Activated CD4-positive, alpha-beta T cell treated with anti-CD3 and anti-CD28 coated beads for 1 hour (primary cell): ENCODE measurements around the gene LEMD1.
"Not testable (repeated sequence)": the region's sequence is repeated elsewhere in the genome, so short reads cannot be mapped to it uniquely, and the experiment has no call there.

Experiments
- DNase-seq: peaks from one replicate; pipeline ENCODE4 v3.0.0-alpha.2; 2020

Gene LEMD1

DNA sequence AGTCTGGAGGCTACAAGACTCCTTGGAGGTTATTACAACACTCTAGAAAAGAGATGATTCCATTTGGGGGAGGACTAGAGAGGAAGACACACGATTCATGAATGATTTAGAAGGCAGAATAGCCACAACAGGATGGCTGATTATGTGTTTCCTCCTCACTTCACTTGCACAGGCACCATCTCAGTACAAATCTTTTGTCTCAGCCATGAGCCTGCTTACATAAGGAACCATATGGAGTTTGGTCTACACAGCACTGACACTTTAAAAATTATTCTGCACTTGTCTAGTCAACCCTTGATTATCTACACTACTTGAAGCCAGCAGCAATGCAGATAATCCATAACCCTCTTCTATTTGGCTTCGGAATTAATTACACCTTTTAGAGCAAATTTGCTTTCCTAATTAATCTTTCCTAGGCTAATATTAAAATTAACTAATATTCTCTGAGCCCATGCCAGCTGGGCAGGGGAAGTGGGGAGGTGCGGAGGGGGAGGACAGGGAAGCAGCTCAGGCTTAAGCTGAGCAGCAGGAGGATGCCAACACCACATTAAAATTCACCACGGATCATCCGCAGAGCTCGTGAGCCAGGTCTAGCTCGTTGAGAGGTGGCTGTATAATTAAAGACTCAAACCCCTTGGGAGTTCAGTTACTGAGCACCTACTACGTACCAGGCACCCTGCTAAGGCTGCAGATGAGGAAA is 3.2 kb upstream of the LEMD1 start:
- no peak for DNase-seq

DNA sequence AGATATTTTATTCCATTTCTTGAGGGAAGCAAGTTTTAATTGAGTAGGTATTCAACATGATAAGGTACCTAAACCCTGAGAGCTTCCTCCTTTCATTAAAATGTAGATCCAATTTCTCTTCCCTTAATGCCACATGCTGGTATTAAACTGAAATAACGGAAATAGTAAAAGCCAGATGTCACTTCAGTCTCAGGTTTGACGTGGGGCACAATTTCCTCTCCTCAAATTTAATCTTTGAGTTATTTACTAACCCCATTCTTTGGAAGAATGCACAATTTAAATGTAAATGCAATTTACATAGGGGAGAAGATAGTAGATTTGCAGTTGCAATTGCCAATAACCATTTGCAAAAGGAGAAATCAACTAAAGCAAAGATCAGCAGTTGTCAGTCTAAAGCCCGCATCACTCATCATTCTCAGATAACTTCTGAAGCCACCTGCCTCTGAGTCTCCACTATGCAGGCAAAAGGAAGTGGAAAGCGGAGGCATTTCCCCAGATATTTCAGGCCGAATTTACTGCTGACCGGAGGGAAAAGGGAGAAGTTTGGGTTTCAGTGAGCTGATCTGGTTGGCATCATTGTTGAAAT is 2.1 kb upstream of the LEMD1 start:
- no peak for DNase-seq

DNA sequence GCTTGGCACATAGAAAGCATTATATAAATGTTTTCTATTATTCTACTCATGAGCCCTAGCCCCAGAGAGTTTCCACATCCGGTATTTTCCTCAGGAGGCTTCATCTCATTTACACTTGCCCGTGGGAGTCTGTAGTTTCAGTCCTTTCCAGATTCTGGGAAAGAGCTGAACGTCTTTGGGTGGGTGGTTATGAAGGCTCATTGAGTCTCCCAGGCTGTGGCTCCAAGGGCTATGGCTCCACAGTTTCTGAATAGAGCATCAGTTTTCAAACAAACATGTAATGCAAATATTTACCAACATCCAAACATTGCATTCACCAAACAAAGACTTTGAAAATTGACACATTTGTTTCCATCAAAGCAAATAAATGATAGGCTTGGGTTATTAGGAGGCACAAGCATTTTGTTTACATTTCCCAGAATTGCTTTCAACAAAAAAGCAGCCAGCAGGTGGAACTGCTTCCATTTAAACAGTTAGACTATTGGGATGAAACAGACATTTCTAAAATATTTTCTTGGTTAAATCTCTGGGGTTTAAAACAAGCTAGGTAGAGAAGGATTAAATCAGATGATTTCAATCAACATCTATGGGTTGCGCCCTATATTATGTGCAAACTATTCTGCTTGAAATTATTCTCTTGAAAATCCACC is 1.3 kb upstream of the LEMD1 start:
- DNase-seq = no peak

DNA sequence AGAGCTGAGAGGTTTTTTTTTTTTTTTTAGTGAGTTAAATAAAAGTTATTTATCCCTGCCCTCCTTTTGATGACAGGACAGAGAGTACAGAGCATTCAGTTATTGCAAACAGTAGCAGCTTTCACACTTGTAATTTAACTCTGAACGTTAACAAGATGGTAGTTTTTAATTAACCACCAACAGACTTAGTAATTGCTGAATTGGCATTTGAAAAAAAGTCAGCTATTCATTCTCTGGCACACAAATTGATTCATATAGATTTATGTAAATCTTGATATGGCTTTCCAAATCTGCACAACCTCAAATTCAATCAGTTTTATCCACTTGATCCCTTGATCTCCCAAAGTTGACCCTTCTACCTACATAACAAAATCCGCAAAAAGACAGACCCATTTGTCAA is 918 bp downstream of the LEMD1 start:
- no peak for DNase-seq

DNA sequence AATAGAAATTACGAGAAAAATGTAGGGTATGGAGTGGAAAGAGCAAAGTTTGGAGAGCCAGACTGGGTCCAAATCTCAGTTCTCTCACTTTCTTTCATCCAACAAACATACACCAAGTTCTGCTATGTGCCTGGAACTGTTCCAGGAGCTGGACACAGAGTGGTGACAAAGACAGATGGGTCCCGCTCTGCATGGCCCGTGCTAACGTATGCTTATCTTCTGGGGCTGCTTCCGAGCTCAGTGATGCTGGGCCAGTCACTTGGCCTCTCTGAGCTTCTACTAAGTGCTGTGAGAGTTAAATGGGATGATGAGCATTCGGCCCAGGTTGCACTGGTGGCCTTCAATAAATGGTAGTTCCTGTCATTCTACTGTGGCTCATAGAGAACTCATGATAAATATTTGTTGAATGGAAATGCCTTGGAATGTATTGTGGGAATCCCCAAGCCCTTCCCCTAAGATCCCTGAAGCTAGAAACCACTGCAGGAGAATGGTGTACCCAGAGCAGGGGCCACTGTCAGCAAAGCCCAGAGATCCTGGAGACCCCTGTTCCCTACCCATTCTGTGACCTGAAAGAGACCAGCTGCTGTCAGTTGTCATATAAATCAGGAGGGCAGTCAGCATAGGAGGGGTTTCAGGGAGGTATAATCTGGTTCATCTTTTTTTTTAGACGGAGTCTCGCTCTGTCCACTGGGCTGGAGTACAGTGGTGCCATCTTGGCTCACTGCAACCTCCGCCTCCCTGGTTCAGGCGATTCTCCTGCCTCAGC is 3.8 kb downstream of the LEMD1 start:
- no peak for DNase-seq

DNA sequence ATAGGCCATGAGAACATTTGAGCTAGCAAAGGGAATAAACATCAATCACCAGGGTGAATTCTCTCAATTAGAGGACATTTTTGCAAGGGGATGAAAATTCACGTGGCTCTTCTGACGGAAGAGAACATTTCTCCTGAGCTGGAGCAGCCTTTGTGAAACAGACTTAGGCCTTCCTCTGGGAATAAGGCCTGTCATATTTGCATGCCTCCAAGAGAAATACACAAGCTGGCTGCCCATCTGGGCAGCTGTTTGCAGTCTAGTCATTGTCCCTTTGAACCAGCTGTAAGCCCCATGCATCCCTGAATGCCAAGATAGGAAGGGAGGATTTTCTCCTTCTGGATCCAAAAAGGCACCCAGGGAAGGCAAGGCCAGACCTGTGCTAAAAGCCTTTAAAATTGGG is 5.5 kb downstream of the LEMD1 start:
- no peak for DNase-seq

DNA sequence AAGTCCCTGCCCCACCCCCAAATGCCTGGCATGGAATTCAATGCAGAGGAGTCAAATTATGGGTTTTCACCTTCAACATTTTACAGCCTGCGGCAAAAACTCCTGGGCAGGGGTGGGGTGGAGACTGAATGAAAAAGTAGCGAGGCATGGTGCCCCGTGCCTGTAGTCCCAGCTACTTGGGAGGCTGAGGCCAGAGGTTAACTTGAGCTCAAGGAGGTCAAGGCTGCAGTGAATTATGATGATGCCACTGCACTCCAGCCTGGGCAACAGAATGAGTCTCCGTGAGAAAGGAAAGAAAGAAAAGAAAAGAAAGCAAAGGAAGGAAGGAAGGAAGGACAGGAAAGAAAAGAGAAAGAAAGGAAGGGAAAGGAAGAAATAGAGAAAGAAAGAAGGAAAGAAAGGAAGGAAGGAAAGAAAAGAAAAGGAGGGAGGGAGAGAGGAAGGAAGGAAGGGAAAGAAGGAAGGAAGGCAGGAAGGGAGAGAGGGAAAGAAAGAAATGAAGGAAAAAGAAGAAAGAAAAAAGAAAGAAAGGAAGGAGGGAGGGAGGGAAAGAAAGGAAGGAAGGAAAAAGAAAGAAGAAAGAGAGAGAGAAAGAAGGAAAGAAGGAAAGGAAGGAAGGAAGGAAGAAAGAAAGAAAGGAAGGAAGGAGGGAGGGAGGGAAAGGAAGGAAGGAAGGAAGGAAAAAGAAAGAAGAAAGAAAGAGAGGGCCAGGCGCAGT is 11.1 kb downstream of the LEMD1 start:
- DNase-seq = no peak

DNA sequence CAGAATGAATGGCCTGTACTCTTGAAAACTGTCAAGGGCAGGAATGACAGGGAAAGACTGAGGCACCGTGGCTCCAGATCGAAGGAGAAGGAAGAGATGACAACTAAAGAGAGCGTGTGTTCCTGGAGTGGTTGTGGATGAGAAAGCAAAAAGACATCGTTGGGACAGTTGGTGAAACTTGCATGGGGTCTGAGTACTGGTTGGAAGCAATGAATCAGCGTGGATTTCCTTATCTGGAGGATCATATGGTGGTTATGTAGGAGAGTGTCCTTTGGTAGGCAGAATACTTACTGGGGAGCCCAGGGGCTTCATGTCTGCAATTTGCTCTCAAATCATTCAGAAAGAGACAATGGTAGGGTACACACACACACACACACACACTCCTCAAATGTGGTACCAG is 13.9 kb downstream of the LEMD1 start:
- no peak for DNase-seq

DNA sequence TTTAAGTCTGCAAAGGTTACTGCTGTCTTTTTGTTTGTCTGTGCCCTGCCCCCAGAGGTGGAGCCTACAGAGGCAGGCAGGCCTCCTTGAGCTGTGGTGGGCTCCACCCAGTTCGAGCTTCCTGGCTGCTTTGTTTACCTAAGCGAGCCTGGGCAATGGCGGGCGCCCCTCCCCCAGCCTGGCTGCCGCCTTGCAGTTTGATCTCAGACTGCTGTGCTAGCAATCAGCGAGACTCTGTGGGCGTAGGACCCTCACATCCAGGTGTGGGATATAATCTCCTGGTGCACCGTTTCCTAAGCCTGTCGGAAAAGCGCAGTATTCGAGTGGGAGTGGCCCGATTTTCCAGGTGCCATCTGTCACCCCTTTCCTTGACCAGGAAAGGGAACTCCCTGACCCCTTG is 15.6 kb downstream of the LEMD1 start:
- not testable (repeated sequence) for DNase-seq

DNA sequence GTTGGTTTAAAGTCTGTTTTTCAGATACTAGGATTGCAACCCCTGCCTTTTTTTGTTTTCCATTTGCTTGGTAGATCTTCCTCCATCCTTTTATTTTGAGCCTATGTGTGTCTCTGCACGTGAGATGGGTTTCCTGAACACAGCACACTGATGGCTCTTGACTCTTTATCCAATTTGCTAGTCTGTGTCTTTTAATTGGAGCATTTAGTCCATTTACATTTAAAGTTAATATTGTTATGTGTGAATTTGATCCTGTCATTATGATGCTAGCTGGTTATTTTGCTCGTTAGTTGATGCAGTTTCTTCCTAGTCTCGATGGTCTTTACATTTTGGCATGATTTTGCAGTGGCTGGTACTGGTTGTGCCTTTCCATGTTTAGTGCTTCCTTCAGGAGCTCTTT is 17.4 kb downstream of the LEMD1 start:
- not testable (repeated sequence) for DNase-seq

DNA sequence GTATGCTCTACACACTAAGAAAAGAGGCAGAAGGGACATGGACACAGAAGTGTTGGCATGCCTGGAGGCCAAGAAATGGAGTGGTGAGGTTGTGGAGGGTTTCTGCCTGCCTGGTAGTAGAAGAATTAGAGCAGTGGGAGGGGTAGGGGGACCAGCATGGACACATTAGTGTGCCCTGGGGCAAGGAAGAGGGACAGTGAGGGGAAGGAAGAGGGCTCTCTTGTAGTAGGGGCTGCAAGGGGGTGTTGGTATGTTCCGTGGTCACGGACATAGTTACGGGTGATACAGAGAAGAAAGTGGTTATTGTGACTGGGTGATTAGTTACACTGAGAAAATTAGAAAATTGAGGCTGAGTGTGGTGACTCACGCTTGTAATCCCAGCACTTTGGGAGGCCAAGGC is 23.3 kb downstream of the LEMD1 start:
- DNase-seq = no peak

DNA sequence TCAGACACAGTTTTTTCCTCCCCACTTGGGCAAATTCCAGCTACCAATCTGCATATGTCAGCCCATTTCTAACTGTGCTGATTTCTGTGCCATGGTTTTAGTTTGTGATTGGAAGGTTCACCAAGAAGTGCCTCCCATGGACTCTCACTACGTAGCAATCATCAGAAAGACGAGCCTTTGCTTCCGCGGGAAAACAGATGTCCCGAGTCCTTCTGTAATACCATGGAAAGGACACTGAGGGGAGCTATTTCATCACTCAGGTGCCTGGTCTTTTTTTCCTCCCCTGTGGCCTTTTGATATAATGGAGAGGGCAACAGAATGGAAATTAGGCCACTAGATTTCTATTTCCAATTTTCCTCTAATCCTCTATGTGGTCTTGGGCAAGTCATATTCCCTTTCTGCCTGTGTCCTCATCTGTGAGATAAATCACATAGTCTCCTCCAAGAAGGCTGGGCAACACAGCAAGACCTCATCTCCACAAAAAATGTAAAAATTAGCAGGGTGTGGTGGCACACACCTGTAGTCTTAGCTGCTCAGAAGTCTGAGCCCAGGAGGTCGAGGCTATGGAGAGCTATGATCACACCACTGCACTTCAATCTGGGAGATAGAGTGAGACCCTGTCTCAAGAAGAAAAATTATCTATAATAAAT is 24.8 kb downstream of the LEMD1 start:
- no peak for DNase-seq

DNA sequence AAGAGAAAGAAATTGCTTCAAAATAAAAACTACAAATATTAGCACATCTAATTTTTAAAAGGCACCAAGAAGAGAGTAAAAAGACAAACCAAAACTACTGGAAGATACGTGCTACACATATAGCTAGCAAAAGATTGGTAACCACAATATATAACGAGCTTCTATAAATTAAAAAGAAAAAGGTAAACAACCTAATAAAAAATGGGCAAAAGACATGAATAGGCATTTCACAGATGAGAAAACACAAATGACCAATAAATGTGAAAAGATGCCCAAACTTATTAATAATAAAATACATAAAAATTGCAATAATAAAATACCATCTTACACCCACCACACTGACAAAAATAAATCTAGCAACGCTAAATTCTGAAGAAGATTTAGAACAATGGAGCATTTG is 26.2 kb downstream of the LEMD1 start:
- DNase-seq = no peak

DNA sequence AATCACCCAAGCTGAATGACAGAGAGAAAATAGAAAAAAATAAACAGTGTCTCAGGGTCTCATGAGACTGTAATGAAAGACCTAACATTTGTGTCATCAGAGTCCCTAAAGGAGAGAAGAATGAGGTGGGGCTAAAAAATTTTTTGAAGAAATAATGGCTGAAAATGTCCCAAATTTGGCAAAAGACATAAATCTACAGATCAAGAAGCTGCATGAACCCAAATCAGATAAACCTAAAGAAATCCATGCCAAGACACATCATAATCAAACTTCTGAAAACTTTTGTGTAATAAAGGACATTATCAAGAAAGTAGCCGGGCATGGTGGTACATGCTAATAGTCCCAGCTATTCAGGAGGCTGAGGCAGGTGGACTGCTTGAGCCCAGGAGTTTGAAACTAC is 29.2 kb downstream of the LEMD1 start:
- no peak for DNase-seq

DNA sequence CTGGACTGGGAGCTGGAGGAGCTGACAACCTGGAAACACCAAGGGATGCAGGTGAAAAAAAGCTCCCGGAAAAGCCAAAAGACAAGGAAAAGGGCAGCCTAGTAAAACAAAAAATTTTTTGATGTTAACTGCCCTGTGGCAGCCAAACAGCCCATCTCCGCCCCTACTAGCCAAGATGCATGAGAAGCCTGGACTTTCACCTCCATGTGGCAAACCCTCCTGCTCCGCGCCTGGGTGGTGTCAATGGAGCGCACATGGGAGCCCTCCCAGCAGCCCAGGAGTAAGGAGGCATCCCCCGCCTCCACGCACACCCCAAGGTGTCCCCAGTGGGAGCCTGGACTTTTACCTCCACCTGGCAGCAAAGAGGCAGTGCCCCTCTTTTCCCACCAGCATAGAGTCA is 30.5 kb downstream of the LEMD1 start:
- no peak for DNase-seq

DNA sequence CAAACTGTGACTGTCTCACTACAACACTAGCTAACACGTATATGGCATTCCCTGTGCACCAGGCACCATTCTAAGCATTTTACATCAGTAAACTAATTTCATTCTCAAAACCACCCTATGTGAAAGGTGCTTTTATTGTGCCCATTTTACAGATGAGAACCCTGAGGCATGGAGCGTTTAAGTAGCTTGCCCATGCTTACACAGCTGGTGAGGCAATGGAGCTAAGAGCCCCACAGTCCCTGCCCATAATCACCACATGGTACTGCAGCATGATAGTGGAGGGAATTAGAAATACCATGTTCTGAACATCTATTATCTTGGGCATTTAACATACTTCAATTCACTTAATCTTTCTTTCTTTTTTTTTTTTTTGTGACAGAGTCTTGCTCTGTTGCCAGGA is 34.0 kb downstream of the LEMD1 start:
- DNase-seq = no peak

DNA sequence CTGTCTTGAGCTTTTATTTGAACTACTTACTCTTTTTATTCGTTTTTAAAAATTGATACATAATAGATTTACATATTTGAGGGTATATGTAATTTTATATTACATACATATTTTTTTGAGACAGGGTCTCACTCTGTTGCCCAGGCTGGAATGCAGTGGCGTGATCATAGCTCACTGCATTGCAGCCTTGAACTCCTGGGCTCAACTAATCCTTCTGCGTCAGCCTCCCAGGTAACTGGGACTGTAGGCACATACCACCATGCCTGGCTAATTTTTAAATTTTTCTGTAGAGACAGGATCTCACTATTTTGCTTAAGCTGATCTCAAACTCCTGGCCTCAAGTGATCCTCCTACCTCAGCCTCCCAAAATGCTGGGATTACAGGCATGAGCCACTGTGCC is 38.9 kb downstream of the LEMD1 start:
- DNase-seq = not testable (repeated sequence)

DNA sequence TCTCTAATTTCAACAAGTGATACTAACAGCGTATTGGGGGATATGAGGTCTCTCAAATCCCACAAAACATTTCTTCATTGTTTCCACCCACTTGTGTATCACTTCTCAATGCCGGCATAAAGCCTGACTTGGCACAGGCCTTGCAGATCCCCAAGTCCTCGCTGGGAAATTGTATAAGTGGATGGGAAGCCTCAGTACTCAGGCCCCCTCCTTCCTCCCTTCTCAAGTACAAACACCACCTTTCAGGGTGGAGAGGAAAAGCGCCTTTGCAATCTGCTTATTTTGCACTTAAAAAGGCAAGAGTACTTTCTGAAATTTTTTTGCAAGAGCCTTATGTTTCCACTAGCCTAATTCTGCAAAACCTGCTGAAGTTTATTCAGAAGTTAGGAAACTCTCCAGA is 39.3 kb downstream of the LEMD1 start:
- no peak for DNase-seq

DNA sequence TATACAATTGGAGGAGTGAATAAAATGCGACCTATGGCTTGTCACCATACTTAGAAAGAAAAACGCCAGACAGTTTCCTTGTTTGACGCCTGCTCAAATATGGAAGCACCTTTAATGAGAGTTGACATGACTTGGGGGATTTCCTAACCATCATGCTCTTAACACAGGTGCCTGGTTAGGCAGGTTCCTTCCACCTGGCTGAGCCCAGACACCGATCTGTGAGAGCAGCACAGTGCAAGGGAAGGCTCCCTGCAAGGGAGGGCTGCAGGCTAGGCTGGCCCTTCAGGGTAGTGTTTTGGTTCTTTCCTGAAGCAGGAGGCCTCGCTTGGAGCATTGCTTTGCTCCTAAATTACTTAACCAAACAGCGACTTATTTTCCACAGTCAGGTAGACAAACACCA is 40.6 kb downstream of the LEMD1 start:
- DNase-seq = no peak

DNA sequence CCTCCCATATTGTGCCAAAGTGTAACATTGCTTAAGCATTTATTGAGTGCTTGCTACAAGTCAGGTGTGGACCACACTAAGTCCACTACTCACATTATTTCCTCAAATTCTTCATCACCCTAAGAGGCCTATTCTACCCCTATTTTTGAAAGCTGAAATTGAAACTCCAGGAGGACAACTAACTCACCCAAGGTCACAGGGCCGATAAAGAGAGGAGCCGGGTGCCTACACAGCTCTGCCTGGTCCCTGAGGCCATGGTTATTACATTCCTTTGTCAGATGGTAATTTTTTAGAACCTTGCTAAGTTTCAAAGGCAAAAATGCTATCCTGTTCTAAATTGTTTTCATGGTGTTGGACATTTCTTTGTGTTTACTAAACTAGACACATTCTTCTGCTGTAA is 41.0 kb downstream of the LEMD1 start:
- DNase-seq = no peak

DNA sequence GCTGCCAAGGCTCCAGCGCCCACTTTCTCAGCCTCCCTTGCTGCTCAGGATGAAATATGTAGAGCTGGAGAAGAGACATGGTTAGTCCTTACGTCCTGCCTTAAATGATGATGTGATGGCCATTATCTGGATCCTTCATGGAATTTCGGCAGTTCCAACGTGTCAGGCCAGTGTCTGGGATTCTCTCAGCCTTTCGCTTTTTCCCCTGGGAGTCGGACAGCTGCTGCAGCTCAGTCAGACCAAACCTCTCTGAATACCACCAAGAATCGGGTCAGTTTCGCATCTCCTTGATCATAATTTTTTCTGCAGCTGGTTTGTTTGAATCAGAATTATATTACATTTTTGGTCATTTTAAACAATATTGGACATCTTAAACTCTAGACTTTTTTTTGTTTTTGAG is 42.8 kb downstream of the LEMD1 start:
- DNase-seq = no peak

DNA sequence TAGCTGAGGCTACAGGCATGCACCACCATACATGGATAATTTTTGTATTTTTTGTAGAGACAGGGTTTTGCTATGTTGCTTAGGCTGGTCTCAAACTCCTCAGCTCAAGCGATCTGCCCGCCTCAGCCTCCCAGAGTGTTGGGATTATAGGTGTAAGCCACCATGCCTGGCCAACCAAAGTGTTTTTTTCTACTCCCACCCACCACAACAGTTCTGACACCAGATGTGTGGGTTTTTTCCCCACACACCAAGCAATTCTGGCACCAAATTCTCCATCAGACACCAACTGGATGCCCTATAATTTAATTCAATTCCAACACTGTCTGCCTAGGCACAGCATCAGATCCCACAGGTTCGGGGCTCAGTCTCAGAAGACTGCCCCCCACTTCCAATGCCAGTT is 44.5 kb downstream of the LEMD1 start:
- DNase-seq = no peak

DNA sequence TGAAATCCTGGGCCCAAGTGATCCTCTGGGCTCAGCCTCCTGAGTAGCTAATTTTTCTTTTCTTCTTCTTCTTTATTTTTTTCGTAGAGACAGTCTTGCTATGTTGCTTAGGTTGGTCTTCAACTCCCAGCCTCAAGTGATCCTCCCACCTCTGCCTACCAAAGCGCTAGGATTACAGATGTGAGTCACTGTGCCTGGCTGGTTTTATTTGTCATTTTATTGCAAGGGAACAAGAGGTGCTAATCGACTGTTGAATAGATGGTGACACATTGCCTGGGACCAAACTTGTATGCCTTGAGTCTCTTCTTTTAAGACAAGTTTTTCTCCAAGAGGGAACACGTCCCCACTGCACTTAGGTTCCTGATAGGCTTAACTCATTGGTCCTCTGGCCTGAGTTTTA is 45.1 kb downstream of the LEMD1 start:
- DNase-seq = no peak
